Effector memory CD4-positive, alpha-beta T cell (primary cell): ENCODE measurements around the gene TEK.

Experiments
- DNase-seq, 3 donors: peaks; one replicate each; pipeline ENCODE4 v3.0.0-alpha.2; 2020
- H3K27ac ChIP-seq: 2 replicates; pipeline ENCODE4 v1.7.0; 2013; ENCODE audit warnings: mild to moderate bottlenecking, low read length, moderate library complexity; ENCODE audit not compliant: insufficient read depth, poor library complexity, severe bottlenecking
- H3K27me3 ChIP-seq: replicated peaks from 2 replicates; pipeline ENCODE4 v1.7.0; 2013; ENCODE audit warnings: mild to moderate bottlenecking, low read length; ENCODE audit not compliant: insufficient read depth, control insufficient read depth, poor library complexity, severe bottlenecking
- H3K36me3 ChIP-seq: 2 replicates; pipeline ENCODE4 v1.7.0; 2013; ENCODE audit warnings: mild to moderate bottlenecking, low read length, moderate library complexity; ENCODE audit not compliant: control insufficient read depth, insufficient read depth
- H3K4me1 ChIP-seq: 2 replicates; pipeline ENCODE4 v1.7.0; 2013; ENCODE audit warnings: low read length, mild to moderate bottlenecking; ENCODE audit not compliant: control insufficient read depth, insufficient read depth, poor library complexity, severe bottlenecking
- H3K4me3 ChIP-seq: 2 replicates; pipeline ENCODE4 v1.7.0; 2013; ENCODE audit warnings: low read length, low read depth, mild to moderate bottlenecking; ENCODE audit not compliant: insufficient read depth, poor library complexity, severe bottlenecking
- H3K9me3 ChIP-seq: 2 replicates; pipeline ENCODE4 v1.7.0; 2013; ENCODE audit warnings: mild to moderate bottlenecking, low read length, moderate library complexity; ENCODE audit not compliant: control insufficient read depth

TEK gene

DNA sequence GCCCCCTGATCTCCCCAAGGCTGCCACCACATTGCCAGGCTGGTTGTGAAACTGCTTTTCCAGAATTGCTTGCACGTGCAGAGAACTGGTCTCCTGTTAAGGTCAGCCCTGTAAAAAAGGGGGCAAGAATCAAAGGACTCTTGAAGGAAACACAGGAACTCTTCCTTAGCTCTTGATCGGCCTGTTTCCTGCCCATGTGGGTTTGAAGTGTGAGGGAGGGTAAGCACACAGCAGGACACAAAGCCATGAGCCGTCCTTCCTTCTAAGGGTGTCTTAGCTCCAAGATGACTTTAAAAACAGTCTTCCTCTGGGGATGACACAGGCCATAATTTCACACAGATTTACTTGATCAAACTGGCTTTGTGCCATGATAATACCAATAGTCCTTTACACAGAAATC, 36.1 kb downstream of the TEK start:
- Histone ChIP-seq H3K27me3 (no peaks in the 10 kb centered on the region), H3K36me3 (no peaks in the 10 kb centered on the region), H3K9me3 (no peaks in the 10 kb centered on the region), H3K4me3 (no peak overlapping the region), H3K4me1 (no peaks in the 10 kb centered on the region), H3K27ac (no peak overlapping the region)
- DNase-seq: no peak

DNA sequence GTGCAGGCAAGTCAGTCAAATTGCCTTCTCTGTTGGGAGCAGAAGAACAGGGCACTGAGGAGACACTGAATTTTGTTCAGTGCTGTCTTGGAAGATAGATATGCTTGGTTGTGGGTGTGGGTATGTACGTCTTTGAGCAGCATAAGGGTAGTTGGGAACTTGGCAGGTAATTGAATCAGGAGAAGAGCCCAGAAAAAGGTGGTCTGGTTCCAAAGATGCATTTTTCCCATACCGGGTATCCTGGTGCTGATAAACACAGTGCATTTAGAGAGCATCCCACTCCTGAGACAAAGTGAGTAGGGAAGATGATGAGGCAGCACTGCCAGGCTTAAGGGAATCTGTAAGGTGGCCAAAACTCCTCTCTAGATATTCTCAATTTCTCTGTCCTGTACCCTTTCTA, 40.6 kb downstream of the TEK start:
- Histone ChIP-seq H3K4me1 (no peaks in the 10 kb centered on the region), H3K36me3 (no peaks in the 10 kb centered on the region), H3K9me3 (no peaks in the 10 kb centered on the region), H3K27me3 (no peaks in the 10 kb centered on the region), H3K27ac (no peak overlapping the region), H3K4me3 (no peak overlapping the region)
- DNase-seq: no peak

DNA sequence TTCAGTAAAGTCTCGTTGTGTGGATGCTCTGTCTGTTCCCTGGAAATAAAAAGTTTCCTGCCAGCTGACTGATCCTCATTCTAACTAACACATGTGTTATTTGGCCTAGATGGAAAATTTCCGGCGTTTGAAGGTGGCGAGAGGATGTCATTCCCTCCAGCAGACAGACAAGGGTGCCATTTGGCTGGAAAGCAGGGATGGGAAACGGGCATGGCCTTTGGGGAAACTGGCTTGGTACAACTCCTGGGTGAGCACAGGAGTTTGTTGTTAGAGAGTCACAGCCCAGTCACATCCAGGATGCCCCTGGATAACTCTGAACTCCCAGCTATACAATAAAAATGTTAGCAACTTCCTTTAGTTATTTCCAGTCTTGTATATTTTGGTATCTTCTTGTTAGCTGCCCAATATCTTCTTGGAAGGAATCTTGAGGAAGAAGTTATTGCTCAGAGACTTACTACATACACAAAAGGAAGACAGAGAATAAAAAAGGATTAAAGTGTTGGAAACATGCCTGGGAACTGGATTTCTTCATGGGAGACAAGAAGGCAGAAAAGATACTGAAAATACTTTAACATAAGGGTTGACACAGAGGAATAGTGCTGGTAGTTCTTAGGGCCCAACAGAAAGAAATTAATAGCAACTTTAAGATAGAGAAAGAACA, 41.9 kb downstream of the TEK start:
- no peaks in the 10 kb centered on the region for H3K36me3 ChIP-seq
- no peak overlapping the region for H3K4me3 ChIP-seq
- no peaks in the 10 kb centered on the region for H3K4me1 ChIP-seq
- no peak overlapping the region for H3K27ac ChIP-seq
- H3K27me3 ChIP-seq: no peaks in the 10 kb centered on the region
- no peaks in the 10 kb centered on the region for H3K9me3 ChIP-seq
- no peak for DNase-seq

DNA sequence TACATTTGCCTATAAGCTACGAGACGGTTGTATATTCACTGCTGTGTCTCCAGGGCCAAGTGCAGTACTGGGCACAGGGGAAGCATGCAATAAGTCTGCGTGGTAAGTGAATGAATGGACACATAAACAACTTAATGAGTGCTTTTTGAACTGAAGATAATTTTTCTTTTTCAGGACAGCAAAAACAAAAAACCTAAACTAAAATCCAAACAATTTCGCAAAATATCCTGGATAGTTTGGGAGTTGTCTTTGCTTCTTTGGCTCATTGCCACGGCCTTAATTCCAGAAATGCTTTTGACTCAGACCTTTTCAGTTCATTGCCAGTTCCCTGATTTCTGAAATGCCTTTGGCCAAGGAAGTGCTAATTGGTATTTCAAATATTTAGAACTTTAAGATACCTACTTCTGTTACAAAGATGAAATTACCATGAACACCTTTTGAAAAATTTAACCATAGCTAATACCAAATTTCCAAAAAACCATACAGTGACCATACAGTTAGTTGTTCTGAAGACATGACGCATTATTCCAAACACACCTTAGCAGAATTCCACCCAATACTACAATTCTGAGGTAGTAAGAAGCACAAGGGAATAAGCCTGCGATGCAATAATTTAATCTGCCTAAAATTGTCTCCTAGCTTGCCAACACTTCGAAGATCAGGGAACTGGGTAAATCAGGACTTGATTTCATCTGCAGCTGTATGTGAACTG, 42.8 kb downstream of the TEK start:
- Histone ChIP-seq H3K4me3 (no peak overlapping the region), H3K9me3 (no peaks in the 10 kb centered on the region), H3K4me1 (no peaks in the 10 kb centered on the region), H3K27me3 (no peaks in the 10 kb centered on the region), H3K27ac (no peak overlapping the region), H3K36me3 (no peaks in the 10 kb centered on the region)
- no peak for DNase-seq

DNA sequence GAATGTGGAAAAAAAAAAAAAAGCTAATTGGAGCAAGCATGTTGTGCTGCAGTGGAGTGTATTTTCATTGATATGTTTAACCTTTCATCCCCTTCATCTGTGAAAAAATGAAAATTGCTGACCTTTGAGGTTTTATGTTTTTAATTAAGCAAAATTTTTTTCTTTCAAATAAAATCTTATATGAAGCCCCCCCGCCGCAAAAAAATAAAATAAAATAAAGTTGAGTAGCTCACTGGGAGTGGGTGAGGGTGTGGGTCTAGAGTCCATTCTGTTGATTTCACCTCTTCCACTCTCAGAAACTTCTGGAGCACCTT, 43.3 kb downstream of the TEK start:
- DNase-seq: no peak
- Histone ChIP-seq H3K9me3 (no peaks in the 10 kb centered on the region), H3K27me3 (no peaks in the 10 kb centered on the region), H3K36me3 (no peaks in the 10 kb centered on the region), H3K4me1 (no peaks in the 10 kb centered on the region), H3K4me3 (no peak overlapping the region), H3K27ac (no peak overlapping the region)

DNA sequence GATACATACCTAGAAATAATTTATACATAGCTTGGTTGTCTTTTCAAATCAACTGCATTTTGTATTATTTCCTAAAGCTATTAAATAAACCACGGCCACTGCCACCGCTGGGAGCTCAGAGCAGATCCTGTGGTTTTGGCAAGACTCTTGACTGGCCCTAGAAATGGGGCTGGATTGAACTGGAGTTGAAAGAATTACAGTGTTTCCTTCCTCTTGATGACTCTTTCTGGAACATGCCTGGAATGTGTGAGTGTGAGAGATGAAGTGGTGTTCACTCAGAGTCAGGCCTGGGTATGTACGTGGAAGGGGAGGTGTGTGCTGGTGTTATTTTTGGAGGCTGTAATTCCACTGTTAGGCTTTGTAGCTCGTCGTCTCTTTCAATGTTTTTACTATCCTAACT, 45.9 kb downstream of the TEK start:
- DNase-seq: no peak
- Histone ChIP-seq H3K27ac (no peak overlapping the region), H3K4me3 (no peak overlapping the region), H3K36me3 (no peaks in the 10 kb centered on the region), H3K4me1 (no peaks in the 10 kb centered on the region), H3K9me3 (no peaks in the 10 kb centered on the region), H3K27me3 (no peaks in the 10 kb centered on the region)

DNA sequence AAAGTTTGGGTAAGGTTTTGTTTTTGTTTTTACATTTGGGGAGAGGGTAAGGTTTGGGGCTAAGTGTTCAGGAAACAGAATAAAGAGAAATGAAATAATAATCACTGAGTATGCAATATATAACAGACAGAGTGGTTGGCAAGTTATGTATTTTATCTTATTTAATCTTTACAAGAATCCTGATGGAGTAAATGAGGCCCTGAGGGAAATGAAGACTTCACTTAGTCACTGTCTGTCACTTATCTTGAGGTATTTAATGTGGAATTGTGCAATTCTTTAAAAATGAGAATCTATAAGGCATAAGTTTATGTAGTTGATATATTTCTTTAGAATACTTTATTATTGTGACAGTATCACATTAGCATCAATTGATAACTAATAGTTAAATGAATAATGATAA, 48.1 kb downstream of the TEK start:
- H3K4me3 ChIP-seq: no peak overlapping the region

DNA sequence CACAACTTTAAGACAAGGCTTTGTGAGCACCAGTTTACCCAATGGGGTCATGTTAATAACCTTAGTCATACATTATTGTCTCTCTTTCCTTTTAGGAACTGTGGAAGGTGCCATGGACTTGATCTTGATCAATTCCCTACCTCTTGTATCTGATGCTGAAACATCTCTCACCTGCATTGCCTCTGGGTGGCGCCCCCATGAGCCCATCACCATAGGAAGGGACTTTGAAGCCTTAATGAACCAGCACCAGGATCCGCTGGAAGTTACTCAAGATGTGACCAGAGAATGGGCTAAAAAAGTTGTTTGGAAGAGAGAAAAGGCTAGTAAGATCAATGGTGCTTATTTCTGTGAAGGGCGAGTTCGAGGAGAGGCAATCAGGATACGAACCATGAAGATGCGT, 48.7 kb downstream of the TEK start:
- no peak for DNase-seq
- Histone ChIP-seq H3K4me1 (no peaks in the 10 kb centered on the region), H3K4me3 (no peak overlapping the region), H3K36me3 (no peaks in the 10 kb centered on the region), H3K27ac (no peak overlapping the region), H3K9me3 (no peaks in the 10 kb centered on the region), H3K27me3 (no peaks in the 10 kb centered on the region)

More for the DNA sequence above, 48.1 kb downstream of the TEK start:
- Histone ChIP-seq H3K9me3 (no peaks in the 10 kb centered on the region), H3K36me3 (no peaks in the 10 kb centered on the region), H3K27me3 (no peaks in the 10 kb centered on the region), H3K27ac (no peak overlapping the region), H3K4me1 (no peaks in the 10 kb centered on the region)
- no peak for DNase-seq

DNA sequence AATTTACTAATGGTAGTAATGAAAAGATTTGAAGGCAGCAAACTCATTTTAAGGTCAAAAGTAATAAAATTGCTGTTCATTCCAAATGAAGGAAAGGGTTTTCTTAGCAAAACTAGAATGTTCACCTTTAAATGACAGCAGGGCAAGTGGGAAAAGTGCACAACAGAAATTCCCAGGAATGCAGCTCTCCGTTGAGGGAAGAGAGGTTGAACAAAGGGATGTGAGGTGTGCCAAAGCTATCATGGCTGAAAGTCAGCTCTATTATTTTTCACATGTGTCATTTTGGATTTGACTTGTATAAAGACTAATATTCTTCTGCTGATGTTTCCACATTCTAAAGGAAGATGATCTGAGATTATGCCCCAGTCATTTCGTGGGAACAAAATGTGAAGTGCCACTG, 51.6 kb downstream of the TEK start:
- no peak for DNase-seq
- Histone ChIP-seq H3K36me3 (no peaks in the 10 kb centered on the region), H3K27ac (no peak overlapping the region), H3K27me3 (no peaks in the 10 kb centered on the region), H3K9me3 (no peaks in the 10 kb centered on the region), H3K4me3 (no peak overlapping the region), H3K4me1 (no peaks in the 10 kb centered on the region)

DNA sequence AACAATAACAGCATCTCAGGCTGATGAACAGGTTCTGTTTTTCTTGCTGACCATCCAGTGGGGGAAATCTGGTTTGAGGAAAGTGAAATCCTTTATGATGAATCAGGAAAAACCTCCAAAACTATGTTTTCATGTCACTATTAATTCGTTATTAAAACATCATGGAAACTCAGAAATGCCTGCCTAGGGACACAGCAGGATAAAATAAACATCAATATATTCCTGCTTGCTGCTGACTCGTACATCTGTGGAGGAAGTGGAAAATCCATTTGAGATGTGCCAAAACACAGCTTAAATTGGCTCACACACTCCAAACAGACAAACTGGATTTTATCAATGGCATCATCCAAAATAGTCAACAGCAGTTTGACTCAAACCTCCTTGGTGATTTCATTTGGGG, 53.0 kb downstream of the TEK start:
- Histone ChIP-seq H3K9me3 (no peaks in the 10 kb centered on the region), H3K4me3 (no peak overlapping the region), H3K36me3 (no peaks in the 10 kb centered on the region), H3K27ac (no peak overlapping the region), H3K4me1 (no peaks in the 10 kb centered on the region), H3K27me3 (no peaks in the 10 kb centered on the region)
- no peak for DNase-seq
